Renal cortical epithelial cell (primary cell): ENCODE data around the gene SFSWAP. TPM values are rescaled to one million over a fixed set of nuclear protein-coding genes. Genes with fewer than 3 reads are reported as not detected.
"Not testable (repeated sequence)": the region's sequence is repeated elsewhere in the genome, so short reads cannot be mapped to it uniquely, and the experiment has no call there.

Source experiments
- DNase-seq: peaks from one replicate; pipeline ENCODE4 v3.0.0-alpha.2; 2011; ENCODE audit warnings: low read depth
- total RNA-seq: library from RNA; depleted of rRNA; stranded (reverse); fragments of >200 nt; gene quantifications from 2 replicates; pipeline ENCODE4 v1.2.3, GENCODE V29; 2014

Gene SFSWAP
- total RNA-seq, 1 donor from 2014 or later = 18.0 TPM

- DNase-seq = not testable (repeated sequence)
Observed at GRCh38 chr12:131679186-131679585, 31.7 kb upstream of the SFSWAP start.

- not testable (repeated sequence) for DNase-seq
Observed at GRCh38 chr12:131679816-131680215, 31.1 kb upstream of the SFSWAP start.

GRCh38 chr12:131680392-131681256 is 30.3 kb upstream of the SFSWAP start:
- DNase-seq = not testable (repeated sequence)

GRCh38 chr12:131681257-131681620 is 29.7 kb upstream of the SFSWAP start:
- no peak for DNase-seq

GRCh38 chr12:131681746-131682509 is 29.0 kb upstream of the SFSWAP start:
- DNase-seq = not testable (repeated sequence)

GRCh38 chr12:131682510-131682895 is 28.4 kb upstream of the SFSWAP start:
- no peak for DNase-seq

- DNase-seq = no peak
Observed at GRCh38 chr12:131683266-131684014, 27.4 kb upstream of the SFSWAP start.

GRCh38 chr12:131684015-131684725 is 26.7 kb upstream of the SFSWAP start:
- DNase-seq = no peak

- no peak for DNase-seq
Observed at GRCh38 chr12:131687346-131688125, 23.4 kb upstream of the SFSWAP start.

GRCh38 chr12:131688131-131688844 is 22.6 kb upstream of the SFSWAP start:
- no peak for DNase-seq

GRCh38 chr12:131688845-131689154 is 22.1 kb upstream of the SFSWAP start:
- no peak for DNase-seq

GRCh38 chr12:131690320-131690719 is 20.6 kb upstream of the SFSWAP start:
- no peak for DNase-seq

- no peak for DNase-seq
Observed at GRCh38 chr12:131692431-131692830, 18.5 kb upstream of the SFSWAP start.

- no peak for DNase-seq
Observed at GRCh38 chr12:131693149-131693548, 17.7 kb upstream of the SFSWAP start.

- no peak for DNase-seq
Observed at GRCh38 chr12:131694116-131694838, 16.6 kb upstream of the SFSWAP start.

- no peak for DNase-seq
Observed at GRCh38 chr12:131695968-131696367, 14.9 kb upstream of the SFSWAP start.

GRCh38 chr12:131698286-131698685 is 12.6 kb upstream of the SFSWAP start:
- no peak for DNase-seq

- DNase-seq = no peak
Observed at GRCh38 chr12:131699434-131699833, 11.5 kb upstream of the SFSWAP start.

GRCh38 chr12:131700271-131700670 is 10.6 kb upstream of the SFSWAP start:
- no peak for DNase-seq
